HCT116 (cell line): ENCODE data around the gene ZAR1L. TPM values are rescaled to one million over a fixed set of nuclear protein-coding genes. Genes with fewer than 3 reads are reported as not detected.

ENCODE experiments used
- ATAC-seq: fragments of 200-7000 bp; cut with Tn5 transposase; 2 replicates; pipeline ENCODE4 v1.9.1; 2020; ENCODE audit warnings: mild to moderate bottlenecking, moderate library complexity
- Bru-seq: library from RNA; stranded (reverse); fragments of 400-500 nt; gene quantifications from one replicate; lab custom pipeline; 2021; lab: Mats Ljungman, UMichigan
- BruChase-seq, 2 experiments: library from RNA; stranded (reverse); fragments of 400-500 nt; gene quantifications; one replicate each; lab custom pipeline; 2021; lab: Mats Ljungman, UMichigan
- BruUV-seq: library from RNA; stranded (reverse); fragments of 400-500 nt; replicated peaks from 2 replicates; lab custom pipeline; 2021; lab: Mats Ljungman, UMichigan
- CTCF ChIA-PET: fragments of 300-600 bp; sonication (Branson Sonifier 250); formaldehyde crosslinking; loops from one replicate; lab custom pipeline; 2021; ENCODE audit warnings: antibody characterized with exemption; lab: Charles Lee
- POLR2A ChIA-PET: fragments of 300-600, 350-600 bp; sonication (Branson Sonifier 250); formaldehyde crosslinking; loops from one replicate; lab custom pipeline; 2021; ENCODE audit warnings: antibody characterized with exemption; lab: Charles Lee
- RAD21 ChIA-PET, 2 experiments: fragments of 300-600 bp; sonication (Branson Sonifier 250); formaldehyde crosslinking; loops; one replicate each; lab custom pipeline; 2023; ENCODE audit warnings: low total read pairs in 2 of 2; ENCODE audit not compliant: uncharacterized antibody in 2 of 2, unreplicated experiment in 2 of 2, low non-redundant PET in 1 of 2; lab: Charles Lee
- DNase-seq: peaks from one replicate; pipeline ENCODE4 v3.0.0-alpha.2; 2010; ENCODE audit warnings: low read depth, low spot score
- H2AFZ ChIP-seq: fragments of 200-600 bp; shearing (Covaris generic), sonication (generic); 2 replicates; pipeline ENCODE4 v1.6.1; 2017; ENCODE audit warnings: low read depth, mixed run types, mixed read lengths, antibody characterized with exemption, low read length; ENCODE audit not compliant: poor library complexity, severe bottlenecking
- H3K27ac ChIP-seq: 2 replicates; pipeline ENCODE4 v1.5.1; 2012; ENCODE audit warnings: low read depth, low read length
- H3K27me3 ChIP-seq: fragments of 200-600 bp; sonication (generic); 2 replicates; pipeline ENCODE4 v1.6.1; 2016; ENCODE audit warnings: mixed run types, low read length, mixed read lengths; ENCODE audit not compliant: insufficient read depth
- H3K36me3 ChIP-seq, 2 experiments: fragments of 200-500 bp in 1 of 2; fragments of 200-600 bp in 1 of 2; sonication (Bioruptor generic) in 1 of 2; sonication (generic) in 1 of 2; 2 replicates each; pipeline versions ENCODE4 v1.5.1 to v1.6.1; 2014 to 2016; ENCODE audit warnings: low read length in 2 of 2, inconsistent platforms in 1 of 2, mixed read lengths in 1 of 2, mixed run types in 1 of 2; ENCODE audit not compliant: insufficient read depth in 2 of 2, control insufficient read depth in 1 of 2
- H3K4me1 ChIP-seq, 2 experiments: fragments of 200-600 bp in 1 of 2; sonication (generic) in 1 of 2; 2 replicates each; pipeline versions ENCODE4 v1.5.1 to v1.6.1; 2012 to 2017; ENCODE audit warnings: low read length in 2 of 2, inconsistent platforms in 1 of 2, mild to moderate bottlenecking in 1 of 2, mixed read lengths in 1 of 2, mixed run types in 1 of 2, moderate library complexity in 1 of 2; ENCODE audit not compliant: insufficient read depth in 2 of 2, control insufficient read depth in 1 of 2
- H3K4me2 ChIP-seq: fragments of 200-600 bp; sonication (generic); 2 replicates; pipeline ENCODE4 v1.6.1; 2017; ENCODE audit warnings: mixed run types, low read length, mixed read lengths
- H3K4me3 ChIP-seq, 2 experiments: fragments of 200-600 bp in 1 of 2; sonication (generic) in 1 of 2; replicated peaks in 1 of 2; 2 replicates each; pipeline ENCODE4 v1.5.1; 2011 to 2016; ENCODE audit warnings: low read length in 2 of 2, control low read depth in 1 of 2, low read depth in 1 of 2, mild to moderate bottlenecking in 1 of 2, mixed read lengths in 1 of 2, mixed run types in 1 of 2
- H3K79me2 ChIP-seq: fragments of 200-600 bp; sonication (generic); 2 replicates; pipeline ENCODE4 v1.6.1; 2017; ENCODE audit warnings: mild to moderate bottlenecking, mixed run types, low read length, moderate library complexity, mixed read lengths; ENCODE audit not compliant: insufficient read depth
- H3K9ac ChIP-seq: fragments of 200-600 bp; sonication (generic); 2 replicates; pipeline ENCODE4 v1.6.1; 2016; ENCODE audit warnings: low read length, mixed read lengths
- H3K9me2 ChIP-seq: fragments of 200-600 bp; sonication (generic), shearing (Covaris generic); 2 replicates; pipeline ENCODE4 v1.6.1; 2017; ENCODE audit warnings: mixed run types, mild to moderate bottlenecking, moderate library complexity; ENCODE audit not compliant: insufficient read depth
- H3K9me3 ChIP-seq, 2 experiments: fragments of 200-500 bp in 1 of 2; fragments of 200-600 bp in 1 of 2; sonication (Bioruptor generic) in 1 of 2; sonication (generic) in 1 of 2; 2 replicates each; pipeline ENCODE4 v1.6.1; 2014 to 2017; ENCODE audit warnings: low read length in 2 of 2, mixed read lengths in 2 of 2, inconsistent platforms in 1 of 2, low read depth in 1 of 2, mild to moderate bottlenecking in 1 of 2, mixed run types in 1 of 2, moderate library complexity in 1 of 2; ENCODE audit not compliant: control insufficient read depth in 1 of 2, insufficient read depth in 1 of 2
- H4K20me1 ChIP-seq: fragments of 200-600 bp; sonication (generic), shearing (Covaris generic); 2 replicates; pipeline ENCODE4 v1.6.1; 2017; ENCODE audit warnings: mixed run types, mild to moderate bottlenecking, moderate library complexity; ENCODE audit not compliant: insufficient read depth
- CBX3 ChIP-seq: IDR thresholded peaks from 2 replicates; pipeline ENCODE4 v1.6.1; 2012; ENCODE audit warnings: low read depth
- EGR1 ChIP-seq: IDR thresholded peaks from 2 replicates; pipeline ENCODE4 v1.6.1; 2012; ENCODE audit warnings: low read depth
- ELF1 ChIP-seq: IDR thresholded peaks from 2 replicates; pipeline ENCODE4 v1.6.1; 2012; ENCODE audit warnings: low read depth, borderline replicate concordance
- EZH2phosphoT487 ChIP-seq: fragments of 200-600 bp; IDR thresholded peaks from 2 replicates; pipeline ENCODE4 v1.6.1; 2018; ENCODE audit warnings: antibody characterized with exemption, borderline replicate concordance
- JUND ChIP-seq: IDR thresholded peaks from 2 replicates; pipeline ENCODE4 v1.6.1; 2012
- MAX ChIP-seq: IDR thresholded peaks from 2 replicates; pipeline ENCODE4 v1.6.1; 2012
- POLR2A ChIP-seq: IDR thresholded peaks from 2 replicates; pipeline ENCODE4 v1.7.0; 2011; ENCODE audit warnings: borderline replicate concordance; ENCODE audit not compliant: insufficient read depth, insufficient read length; ENCODE audit errors: extremely low read depth
- POLR2AphosphoS5 ChIP-seq: IDR thresholded peaks from 2 replicates; pipeline ENCODE4 v1.6.1; 2011; ENCODE audit warnings: mild to moderate bottlenecking, low read depth, low read length, moderate library complexity
- RAD21 ChIP-seq: IDR thresholded peaks from 2 replicates; pipeline ENCODE4 v1.6.1; 2012; ENCODE audit warnings: low read depth, mild to moderate bottlenecking
- SIN3A ChIP-seq: IDR thresholded peaks from 2 replicates; pipeline ENCODE4 v1.6.1; 2012; ENCODE audit warnings: low read depth
- SP1 ChIP-seq: IDR thresholded peaks from 2 replicates; pipeline ENCODE4 v1.6.1; 2012; ENCODE audit warnings: low read depth
- SRF ChIP-seq: IDR thresholded peaks from 2 replicates; pipeline ENCODE4 v1.6.1; 2012; ENCODE audit warnings: low read depth
- ZFX ChIP-seq: fragments of 450-650 bp; IDR thresholded peaks from 2 replicates; pipeline ENCODE4 v1.6.1; 2017
- ZNF274 ChIP-seq: fragments of 200-500 bp; sonication (Bioruptor generic); IDR thresholded peaks from 2 replicates; pipeline ENCODE4 v1.6.1; 2014; ENCODE audit warnings: mild to moderate bottlenecking, low read depth, low read length, inconsistent platforms
- intact Hi-C: fragments of 100-400 bp; cut with micrococcal nuclease; formaldehyde crosslinking; loops from 2 replicates; pipeline ENCODE4 v1.10.0; 2022
- long read RNA-seq: library from polyadenylated mRNA; unstranded; transcript quantifications from one replicate; pipeline ENCODE4 v2.0.0, GENCODE V29; 2021; ENCODE audit not compliant: unreplicated experiment
- polyA plus RNA-seq: library from polyadenylated mRNA; unstranded; fragments of >200 nt; gene quantifications from 2 replicates; pipeline ENCODE4 v1.2.1, GENCODE V29; 2012; ENCODE audit warnings: missing spikeins
- total RNA-seq: library from RNA; stranded (reverse); gene quantifications from one replicate; pipeline ENCODE4 v1.2.1, GENCODE V29; 2021; ENCODE audit not compliant: unreplicated experiment
- TF ChIP-seq, protein P1 (sequence below), 3 experiments: fragments of 200-600 bp in 1 of 3; sonication (generic) in 1 of 3; IDR thresholded peaks in 2 of 3; conservative IDR thresholded peaks in 1 of 3; 2 replicates each; pipeline ENCODE4 v1.5.1; 2012 to 2017; ENCODE audit warnings: low read depth in 2 of 3, low read length in 2 of 3, antibody characterized with exemption in 1 of 3, borderline replicate concordance in 1 of 3, control low read depth in 1 of 3, mild to moderate bottlenecking in 1 of 3, mixed read lengths in 1 of 3, mixed run types in 1 of 3, moderate library complexity in 1 of 3; ENCODE audit not compliant: insufficient read depth in 1 of 3
- TF ChIP-seq, protein P2 (sequence below): IDR thresholded peaks from 2 replicates; pipeline ENCODE4 v1.6.1; 2012; ENCODE audit warnings: low read depth

The ZAR1L gene, protein sequence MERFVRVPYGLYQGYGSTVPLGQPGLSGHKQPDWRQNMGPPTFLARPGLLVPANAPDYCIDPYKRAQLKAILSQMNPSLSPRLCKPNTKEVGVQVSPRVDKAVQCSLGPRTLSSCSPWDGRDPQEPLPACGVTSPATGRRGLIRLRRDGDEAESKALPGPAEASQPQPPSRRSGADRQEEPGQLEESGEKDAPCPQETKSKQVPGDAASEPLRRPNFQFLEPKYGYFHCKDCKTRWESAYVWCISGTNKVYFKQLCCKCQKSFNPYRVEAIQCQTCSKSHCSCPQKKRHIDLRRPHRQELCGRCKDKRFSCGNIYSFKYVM
- total RNA-seq (0.15 TPM), Bru-seq, nascent RNA (percentile 27 among the genes with signal in this experiment), BruChase-seq, experiment 1, labeled RNA remaining after a 6-hour chase (percentile 22 among the genes with signal in this experiment), BruChase-seq, experiment 2, labeled RNA remaining after a 2-hour chase (percentile 19 among the genes with signal in this experiment)
- 0.05 TPM in 1 of 2 replicates, not detected in the other for polyA plus RNA-seq
- long read RNA-seq = 0 reads

- ChIA-PET CTCF (interaction anchor here (1.0 to 2.6 kb wide), 3 partner anchors 40 to 406 kb away, joined by 3 to 13 read pairs (median 7); no protein-coding TSS in a partner anchor), RAD21 (interaction anchor here in 1 of 2 experiments (0.5 kb wide), 1 partner anchor 316 kb away, joined by 3 read pairs; no protein-coding TSS in a partner anchor), POLR2A (interaction anchor here (0.6 to 1.8 kb wide), 5 partner anchors 8 to 53 kb away, joined by 3 to 5 read pairs (median 4); no protein-coding TSS in a partner anchor)
- intact Hi-C loops = loop anchor here (2.0 to 5.0 kb wide), 2 partner anchors 23 to 222 kb away; partner anchors contain the start of gene N4BP2L2
- H2AFZ ChIP-seq = peak within 1 kb of the TSS; percentile 55
- TSS peak; percentile 54 for BruUV-seq
- no peaks in the 10 kb centered on the region for H3K9me3 ChIP-seq
- DNase-seq (peak; percentile 77), ATAC-seq (peak; percentile 96)
- H3K36me3 ChIP-seq = peaks cover 0 to 8% of the 10 kb centered on the region in 2 experiments; a peak in 1 of 4 replicates
- no peaks in the 10 kb centered on the region for H4K20me1 ChIP-seq
- no peaks in the 10 kb centered on the region for H3K27me3 ChIP-seq
- no peaks in the 10 kb centered on the region for H3K9me2 ChIP-seq
- H3K4me2 ChIP-seq = peak within 1 kb of the TSS; percentile 93
- peaks cover 7 to 16% of the 10 kb centered on the region in 2 experiments for H3K4me1 ChIP-seq
- H3K9ac ChIP-seq = peak within 1 kb of the TSS; percentile 91
- peak within 1 kb of the TSS; percentile 82 for H3K27ac ChIP-seq
- peak within 1 kb of the TSS; percentile 68 to 82 for H3K4me3 ChIP-seq
- peaks cover 7% of the 10 kb centered on the region; the same call in 1 of the 2 replicates for H3K79me2 ChIP-seq
- TF ChIP-seq ZNF274 = no peak
- TF ChIP-seq EZH2phosphoT487 = no peak
- peak; percentile 21; the same call in 1 of the 2 replicates for TF ChIP-seq CBX3
- no peak for TF ChIP-seq SRF
- no peak for TF ChIP-seq JUND
- peak; percentile 95 for TF ChIP-seq SIN3A
- peak; percentile 86 for TF ChIP-seq POLR2A
- peak; percentile 96 for TF ChIP-seq ELF1
- no peak; the same call in 1 of the 2 replicates for TF ChIP-seq SP1
- peak; percentile 85 for TF ChIP-seq ZFX
- TF ChIP-seq, protein P1, sequence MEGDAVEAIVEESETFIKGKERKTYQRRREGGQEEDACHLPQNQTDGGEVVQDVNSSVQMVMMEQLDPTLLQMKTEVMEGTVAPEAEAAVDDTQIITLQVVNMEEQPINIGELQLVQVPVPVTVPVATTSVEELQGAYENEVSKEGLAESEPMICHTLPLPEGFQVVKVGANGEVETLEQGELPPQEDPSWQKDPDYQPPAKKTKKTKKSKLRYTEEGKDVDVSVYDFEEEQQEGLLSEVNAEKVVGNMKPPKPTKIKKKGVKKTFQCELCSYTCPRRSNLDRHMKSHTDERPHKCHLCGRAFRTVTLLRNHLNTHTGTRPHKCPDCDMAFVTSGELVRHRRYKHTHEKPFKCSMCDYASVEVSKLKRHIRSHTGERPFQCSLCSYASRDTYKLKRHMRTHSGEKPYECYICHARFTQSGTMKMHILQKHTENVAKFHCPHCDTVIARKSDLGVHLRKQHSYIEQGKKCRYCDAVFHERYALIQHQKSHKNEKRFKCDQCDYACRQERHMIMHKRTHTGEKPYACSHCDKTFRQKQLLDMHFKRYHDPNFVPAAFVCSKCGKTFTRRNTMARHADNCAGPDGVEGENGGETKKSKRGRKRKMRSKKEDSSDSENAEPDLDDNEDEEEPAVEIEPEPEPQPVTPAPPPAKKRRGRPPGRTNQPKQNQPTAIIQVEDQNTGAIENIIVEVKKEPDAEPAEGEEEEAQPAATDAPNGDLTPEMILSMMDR (IDR thresholded peaks at IDR 0.05 in 2 of 3, conservative IDR thresholded peaks at IDR 0.05 in 1 of 3; ENCODE audit: borderline replicate concordance in 1 of 3, insufficient read depth in 1 of 3, low read depth in 2 of 3, low read length in 2 of 3) = no peak
- no peak for TF ChIP-seq RAD21
- TF ChIP-seq EGR1 = no peak
- TF ChIP-seq MAX = peak; percentile 87
- peak; percentile 87 for TF ChIP-seq POLR2AphosphoS5
- TF ChIP-seq, protein P2, sequence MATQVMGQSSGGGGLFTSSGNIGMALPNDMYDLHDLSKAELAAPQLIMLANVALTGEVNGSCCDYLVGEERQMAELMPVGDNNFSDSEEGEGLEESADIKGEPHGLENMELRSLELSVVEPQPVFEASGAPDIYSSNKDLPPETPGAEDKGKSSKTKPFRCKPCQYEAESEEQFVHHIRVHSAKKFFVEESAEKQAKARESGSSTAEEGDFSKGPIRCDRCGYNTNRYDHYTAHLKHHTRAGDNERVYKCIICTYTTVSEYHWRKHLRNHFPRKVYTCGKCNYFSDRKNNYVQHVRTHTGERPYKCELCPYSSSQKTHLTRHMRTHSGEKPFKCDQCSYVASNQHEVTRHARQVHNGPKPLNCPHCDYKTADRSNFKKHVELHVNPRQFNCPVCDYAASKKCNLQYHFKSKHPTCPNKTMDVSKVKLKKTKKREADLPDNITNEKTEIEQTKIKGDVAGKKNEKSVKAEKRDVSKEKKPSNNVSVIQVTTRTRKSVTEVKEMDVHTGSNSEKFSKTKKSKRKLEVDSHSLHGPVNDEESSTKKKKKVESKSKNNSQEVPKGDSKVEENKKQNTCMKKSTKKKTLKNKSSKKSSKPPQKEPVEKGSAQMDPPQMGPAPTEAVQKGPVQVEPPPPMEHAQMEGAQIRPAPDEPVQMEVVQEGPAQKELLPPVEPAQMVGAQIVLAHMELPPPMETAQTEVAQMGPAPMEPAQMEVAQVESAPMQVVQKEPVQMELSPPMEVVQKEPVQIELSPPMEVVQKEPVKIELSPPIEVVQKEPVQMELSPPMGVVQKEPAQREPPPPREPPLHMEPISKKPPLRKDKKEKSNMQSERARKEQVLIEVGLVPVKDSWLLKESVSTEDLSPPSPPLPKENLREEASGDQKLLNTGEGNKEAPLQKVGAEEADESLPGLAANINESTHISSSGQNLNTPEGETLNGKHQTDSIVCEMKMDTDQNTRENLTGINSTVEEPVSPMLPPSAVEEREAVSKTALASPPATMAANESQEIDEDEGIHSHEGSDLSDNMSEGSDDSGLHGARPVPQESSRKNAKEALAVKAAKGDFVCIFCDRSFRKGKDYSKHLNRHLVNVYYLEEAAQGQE = no peak
Measured at GRCh38 chr13:32315238-32316027, at the start of gene ZAR1L, which contains the start of gene BRCA2. ZAR1L (minus strand) TSS chr13:32315363; CDS start chr13:32311925, 3,438 bp downstream. BRCA2 (plus strand) TSS chr13:32315508; CDS start chr13:32316461, 953 bp downstream.
